ENCODE measurements around the gene VSX2.

DNA sequence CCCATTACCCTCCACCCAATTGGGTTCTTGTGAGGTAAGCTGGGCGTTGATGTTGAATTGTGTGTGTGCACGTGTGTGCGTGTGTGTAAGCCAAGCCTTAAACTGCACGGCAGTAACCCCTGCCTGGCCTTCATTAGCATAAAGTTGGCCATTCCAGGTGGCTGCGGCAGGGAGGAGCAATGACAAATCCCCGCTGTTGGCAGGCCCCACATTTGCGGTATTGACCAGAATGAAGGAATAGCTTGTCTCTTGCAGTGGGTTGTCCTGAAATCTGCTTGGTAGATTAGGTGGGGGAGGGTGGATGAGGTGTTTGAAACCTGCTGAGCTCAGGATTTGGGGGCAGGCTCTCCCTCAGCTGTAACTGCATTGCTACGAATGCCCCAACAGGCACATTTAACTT, 7.3 kb downstream of the VSX2 start:
- no peak for TF ChIP-seq POLR2A (IDR thresholded peaks at IDR 0.05)
- TF ChIP-seq, protein P1, sequence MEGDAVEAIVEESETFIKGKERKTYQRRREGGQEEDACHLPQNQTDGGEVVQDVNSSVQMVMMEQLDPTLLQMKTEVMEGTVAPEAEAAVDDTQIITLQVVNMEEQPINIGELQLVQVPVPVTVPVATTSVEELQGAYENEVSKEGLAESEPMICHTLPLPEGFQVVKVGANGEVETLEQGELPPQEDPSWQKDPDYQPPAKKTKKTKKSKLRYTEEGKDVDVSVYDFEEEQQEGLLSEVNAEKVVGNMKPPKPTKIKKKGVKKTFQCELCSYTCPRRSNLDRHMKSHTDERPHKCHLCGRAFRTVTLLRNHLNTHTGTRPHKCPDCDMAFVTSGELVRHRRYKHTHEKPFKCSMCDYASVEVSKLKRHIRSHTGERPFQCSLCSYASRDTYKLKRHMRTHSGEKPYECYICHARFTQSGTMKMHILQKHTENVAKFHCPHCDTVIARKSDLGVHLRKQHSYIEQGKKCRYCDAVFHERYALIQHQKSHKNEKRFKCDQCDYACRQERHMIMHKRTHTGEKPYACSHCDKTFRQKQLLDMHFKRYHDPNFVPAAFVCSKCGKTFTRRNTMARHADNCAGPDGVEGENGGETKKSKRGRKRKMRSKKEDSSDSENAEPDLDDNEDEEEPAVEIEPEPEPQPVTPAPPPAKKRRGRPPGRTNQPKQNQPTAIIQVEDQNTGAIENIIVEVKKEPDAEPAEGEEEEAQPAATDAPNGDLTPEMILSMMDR (IDR thresholded peaks at IDR 0.05): no peak
- TF ChIP-seq EP300 (IDR thresholded peaks at IDR 0.05): no peak

All from sigmoid colon (tissue), 4 donors.